HL-60 (cell line): ENCODE data around the gene TUBG1.

Source experiments
- GABPA ChIP-seq: IDR thresholded peaks from 2 replicates; pipeline ENCODE4 v1.6.1; 2012; ENCODE audit warnings: low read depth
- TF ChIP-seq, protein P1 (sequence below): IDR thresholded peaks from one replicate; pipeline ENCODE4 v1.5.1; 2011; ENCODE audit warnings: low read length, control low read depth, inconsistent platforms; ENCODE audit not compliant: insufficient read depth
- TF ChIP-seq, protein P2 (sequence below): IDR thresholded peaks from 2 replicates; pipeline ENCODE4 v1.6.1; 2012; ENCODE audit warnings: low read depth; ENCODE audit not compliant: insufficient replicate concordance

DNA sequence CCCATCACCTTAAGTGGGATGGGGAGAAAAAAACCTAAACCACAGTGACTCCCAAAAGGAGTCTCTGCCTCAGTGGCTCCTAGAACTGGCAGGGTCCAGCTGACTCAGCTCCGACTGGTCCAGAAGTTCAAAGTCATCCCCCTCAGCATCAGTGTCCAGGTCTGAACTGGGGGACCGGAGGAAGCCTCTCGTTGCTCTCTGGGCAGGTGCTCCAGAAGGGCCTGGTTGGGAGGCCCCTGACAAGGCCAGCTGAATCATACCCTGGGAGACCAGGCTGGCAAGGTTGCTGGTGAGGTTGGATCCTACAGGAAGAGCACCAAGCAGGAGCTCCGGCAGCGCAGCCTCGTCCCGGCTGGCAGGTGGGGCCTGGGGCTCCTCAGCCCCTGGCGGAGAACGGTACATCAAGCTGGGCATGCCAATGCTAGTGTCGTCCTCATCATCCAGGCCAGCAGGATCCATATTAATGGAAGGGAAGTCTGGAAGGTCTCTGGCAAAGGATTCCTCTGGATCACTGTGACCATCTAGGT is 27.7 kb upstream of the TUBG1 start:
- TF ChIP-seq, protein P1, sequence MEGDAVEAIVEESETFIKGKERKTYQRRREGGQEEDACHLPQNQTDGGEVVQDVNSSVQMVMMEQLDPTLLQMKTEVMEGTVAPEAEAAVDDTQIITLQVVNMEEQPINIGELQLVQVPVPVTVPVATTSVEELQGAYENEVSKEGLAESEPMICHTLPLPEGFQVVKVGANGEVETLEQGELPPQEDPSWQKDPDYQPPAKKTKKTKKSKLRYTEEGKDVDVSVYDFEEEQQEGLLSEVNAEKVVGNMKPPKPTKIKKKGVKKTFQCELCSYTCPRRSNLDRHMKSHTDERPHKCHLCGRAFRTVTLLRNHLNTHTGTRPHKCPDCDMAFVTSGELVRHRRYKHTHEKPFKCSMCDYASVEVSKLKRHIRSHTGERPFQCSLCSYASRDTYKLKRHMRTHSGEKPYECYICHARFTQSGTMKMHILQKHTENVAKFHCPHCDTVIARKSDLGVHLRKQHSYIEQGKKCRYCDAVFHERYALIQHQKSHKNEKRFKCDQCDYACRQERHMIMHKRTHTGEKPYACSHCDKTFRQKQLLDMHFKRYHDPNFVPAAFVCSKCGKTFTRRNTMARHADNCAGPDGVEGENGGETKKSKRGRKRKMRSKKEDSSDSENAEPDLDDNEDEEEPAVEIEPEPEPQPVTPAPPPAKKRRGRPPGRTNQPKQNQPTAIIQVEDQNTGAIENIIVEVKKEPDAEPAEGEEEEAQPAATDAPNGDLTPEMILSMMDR = no peak
- no peak for TF ChIP-seq GABPA
- TF ChIP-seq, protein P2, sequence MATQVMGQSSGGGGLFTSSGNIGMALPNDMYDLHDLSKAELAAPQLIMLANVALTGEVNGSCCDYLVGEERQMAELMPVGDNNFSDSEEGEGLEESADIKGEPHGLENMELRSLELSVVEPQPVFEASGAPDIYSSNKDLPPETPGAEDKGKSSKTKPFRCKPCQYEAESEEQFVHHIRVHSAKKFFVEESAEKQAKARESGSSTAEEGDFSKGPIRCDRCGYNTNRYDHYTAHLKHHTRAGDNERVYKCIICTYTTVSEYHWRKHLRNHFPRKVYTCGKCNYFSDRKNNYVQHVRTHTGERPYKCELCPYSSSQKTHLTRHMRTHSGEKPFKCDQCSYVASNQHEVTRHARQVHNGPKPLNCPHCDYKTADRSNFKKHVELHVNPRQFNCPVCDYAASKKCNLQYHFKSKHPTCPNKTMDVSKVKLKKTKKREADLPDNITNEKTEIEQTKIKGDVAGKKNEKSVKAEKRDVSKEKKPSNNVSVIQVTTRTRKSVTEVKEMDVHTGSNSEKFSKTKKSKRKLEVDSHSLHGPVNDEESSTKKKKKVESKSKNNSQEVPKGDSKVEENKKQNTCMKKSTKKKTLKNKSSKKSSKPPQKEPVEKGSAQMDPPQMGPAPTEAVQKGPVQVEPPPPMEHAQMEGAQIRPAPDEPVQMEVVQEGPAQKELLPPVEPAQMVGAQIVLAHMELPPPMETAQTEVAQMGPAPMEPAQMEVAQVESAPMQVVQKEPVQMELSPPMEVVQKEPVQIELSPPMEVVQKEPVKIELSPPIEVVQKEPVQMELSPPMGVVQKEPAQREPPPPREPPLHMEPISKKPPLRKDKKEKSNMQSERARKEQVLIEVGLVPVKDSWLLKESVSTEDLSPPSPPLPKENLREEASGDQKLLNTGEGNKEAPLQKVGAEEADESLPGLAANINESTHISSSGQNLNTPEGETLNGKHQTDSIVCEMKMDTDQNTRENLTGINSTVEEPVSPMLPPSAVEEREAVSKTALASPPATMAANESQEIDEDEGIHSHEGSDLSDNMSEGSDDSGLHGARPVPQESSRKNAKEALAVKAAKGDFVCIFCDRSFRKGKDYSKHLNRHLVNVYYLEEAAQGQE = no peak
